Measurements from ENCODE around the gene RNH1.

DNA sequence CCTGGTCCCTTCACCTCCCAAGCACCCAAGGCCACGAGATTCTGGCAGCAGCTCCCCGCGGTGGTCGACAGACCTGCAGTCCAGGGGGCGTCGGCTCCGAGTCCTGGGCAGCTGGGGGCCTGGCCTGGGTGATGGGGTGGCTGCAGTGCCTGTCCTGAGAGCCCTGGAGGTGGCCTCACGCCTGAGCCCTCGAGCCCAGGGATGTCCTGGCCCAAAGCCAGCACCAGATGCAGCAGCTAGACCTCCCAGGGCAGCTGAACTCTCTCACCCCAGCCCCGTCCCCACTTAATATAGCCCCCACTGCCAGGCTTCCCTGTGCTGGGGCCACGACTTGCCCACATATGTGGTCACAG lies 46.9 kb upstream of the RNH1 start:
- TF ChIP-seq POLR2AphosphoS5 (IDR thresholded peaks at IDR 0.05) = no peak
- TF ChIP-seq EP300 (IDR thresholded peaks at IDR 0.05) = no peak
- TF ChIP-seq, protein P1, sequence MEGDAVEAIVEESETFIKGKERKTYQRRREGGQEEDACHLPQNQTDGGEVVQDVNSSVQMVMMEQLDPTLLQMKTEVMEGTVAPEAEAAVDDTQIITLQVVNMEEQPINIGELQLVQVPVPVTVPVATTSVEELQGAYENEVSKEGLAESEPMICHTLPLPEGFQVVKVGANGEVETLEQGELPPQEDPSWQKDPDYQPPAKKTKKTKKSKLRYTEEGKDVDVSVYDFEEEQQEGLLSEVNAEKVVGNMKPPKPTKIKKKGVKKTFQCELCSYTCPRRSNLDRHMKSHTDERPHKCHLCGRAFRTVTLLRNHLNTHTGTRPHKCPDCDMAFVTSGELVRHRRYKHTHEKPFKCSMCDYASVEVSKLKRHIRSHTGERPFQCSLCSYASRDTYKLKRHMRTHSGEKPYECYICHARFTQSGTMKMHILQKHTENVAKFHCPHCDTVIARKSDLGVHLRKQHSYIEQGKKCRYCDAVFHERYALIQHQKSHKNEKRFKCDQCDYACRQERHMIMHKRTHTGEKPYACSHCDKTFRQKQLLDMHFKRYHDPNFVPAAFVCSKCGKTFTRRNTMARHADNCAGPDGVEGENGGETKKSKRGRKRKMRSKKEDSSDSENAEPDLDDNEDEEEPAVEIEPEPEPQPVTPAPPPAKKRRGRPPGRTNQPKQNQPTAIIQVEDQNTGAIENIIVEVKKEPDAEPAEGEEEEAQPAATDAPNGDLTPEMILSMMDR (IDR thresholded peaks at IDR 0.05) = no peak
